HepG2 (cell line): ENCODE data around the gene TAS1R3. TPM values are rescaled to one million over a fixed set of nuclear protein-coding genes. Genes with fewer than 3 reads are reported as not detected.

Source experiments
- ATF7 ChIP-seq, 2 experiments: fragments of 450-650 bp in 1 of 2; sonication (generic) in 1 of 2; formaldehyde crosslinking in 1 of 2; IDR thresholded peaks; 2 replicates each; pipeline versions ENCODE4 v1.4.0 to v1.6.1; 2016 to 2020; ENCODE audit warnings: antibody characterized with exemption in 1 of 2, mild to moderate bottlenecking in 1 of 2, missing genetic modification reagents in 1 of 2
- FOXA3 ChIP-seq: IDR thresholded peaks from 2 replicates; pipeline ENCODE4 v1.6.1; 2016; ENCODE audit warnings: missing genetic modification reagents, missing compliant biosample characterization
- GTF2F1 ChIP-seq: fragments of 150-350 bp; IDR thresholded peaks from 2 replicates; pipeline ENCODE4 v1.6.1; 2014; ENCODE audit warnings: low read length
- KLF15 ChIP-seq: sonication (generic); formaldehyde crosslinking; IDR thresholded peaks from 2 replicates; pipeline ENCODE4 v1.8.1; 2023; ENCODE audit warnings: borderline replicate concordance, mild to moderate bottlenecking, inconsistent platforms, missing genetic modification reagents, mixed read lengths
- MXD3 ChIP-seq: IDR thresholded peaks from 2 replicates; pipeline ENCODE4 v1.6.1; 2016; ENCODE audit warnings: mild to moderate bottlenecking, missing biosample characterization, missing genetic modification reagents
- NFAT5 ChIP-seq: sonication (generic); formaldehyde crosslinking; IDR thresholded peaks from 2 replicates; pipeline ENCODE4 v1.4.0; 2020; ENCODE audit warnings: missing genetic modification reagents
- SAP130 ChIP-seq: IDR thresholded peaks from 2 replicates; pipeline ENCODE4 v1.6.1; 2016; ENCODE audit warnings: low read depth
- SP4 ChIP-seq: sonication (generic); formaldehyde crosslinking; IDR thresholded peaks from 2 replicates; pipeline ENCODE4 v1.8.1; 2023; ENCODE audit warnings: mild to moderate bottlenecking, missing genetic modification reagents
- TAF1 ChIP-seq: sonication (generic); formaldehyde crosslinking; IDR thresholded peaks from 2 replicates; pipeline ENCODE4 v1.4.0; 2020; ENCODE audit warnings: missing genetic modification reagents
- ZBTB2 ChIP-seq: sonication (generic); formaldehyde crosslinking; IDR thresholded peaks from 2 replicates; pipeline ENCODE4 v1.8.0; 2022; ENCODE audit warnings: low read depth, missing genetic modification reagents
- ZBTB26 ChIP-seq: IDR thresholded peaks from 2 replicates; pipeline ENCODE4 v1.6.1; 2016; ENCODE audit warnings: missing compliant biosample characterization, missing genetic modification reagents, borderline replicate concordance
- ZBTB42 ChIP-seq: sonication (generic); formaldehyde crosslinking; IDR thresholded peaks from 2 replicates; pipeline ENCODE4 v1.5.0; 2020; ENCODE audit warnings: mild to moderate bottlenecking, missing genetic modification reagents
- ZC3H13 ChIP-seq: sonication (generic); formaldehyde crosslinking; IDR thresholded peaks from 2 replicates; pipeline ENCODE4 v1.8.1; 2023; ENCODE audit warnings: mild to moderate bottlenecking, missing genetic modification reagents, moderate library complexity
- ZFY ChIP-seq: sonication (generic); formaldehyde crosslinking; IDR thresholded peaks from 2 replicates; pipeline ENCODE4 v1.4.0; 2020; ENCODE audit warnings: missing genetic modification reagents
- ZNF160 ChIP-seq: sonication (generic); formaldehyde crosslinking; IDR thresholded peaks from 2 replicates; pipeline ENCODE4 v1.8.0; 2022; ENCODE audit warnings: mild to moderate bottlenecking, inconsistent platforms, missing genetic modification reagents
- ZNF253 ChIP-seq: sonication (generic); formaldehyde crosslinking; IDR thresholded peaks from 2 replicates; pipeline ENCODE4 v1.8.0; 2022; ENCODE audit warnings: mild to moderate bottlenecking, missing genetic modification reagents, borderline replicate concordance
- ZNF33B ChIP-seq: sonication (generic); formaldehyde crosslinking; IDR thresholded peaks from 2 replicates; pipeline ENCODE4 v1.5.1; 2020; ENCODE audit warnings: mild to moderate bottlenecking, missing genetic modification reagents
- ZNF354B ChIP-seq: sonication (generic); formaldehyde crosslinking; IDR thresholded peaks from 2 replicates; pipeline ENCODE4 v1.8.0; 2022; ENCODE audit warnings: mild to moderate bottlenecking, missing genetic modification reagents
- ZNF543 ChIP-seq: sonication (generic); formaldehyde crosslinking; IDR thresholded peaks from 2 replicates; pipeline ENCODE4 v1.4.0; 2020; ENCODE audit warnings: mild to moderate bottlenecking, missing genetic modification reagents
- ZNF7 ChIP-seq: IDR thresholded peaks from 2 replicates; pipeline ENCODE4 v1.6.1; 2016; ENCODE audit warnings: missing biosample characterization, missing genetic modification reagents
- ZNF841 ChIP-seq: sonication (generic); formaldehyde crosslinking; IDR thresholded peaks from 2 replicates; pipeline ENCODE4 v1.8.1; 2023; ENCODE audit warnings: missing genetic modification reagents, borderline replicate concordance
- polyA plus RNA-seq, 8 experiments: library from polyadenylated mRNA; depleted of rRNA in 3 of 8; stranded (reverse) in 7 of 8; unstranded in 1 of 8; fragments of >200 nt; fragmentation: Illumina TruSeq in 4 of 8; extraction: Trizol in 4 of 8; gene quantifications; 2 replicates each; pipeline versions ENCODE4 v1.2.1 to v1.2.3, GENCODE V29; 2011 to 2016; ENCODE audit warnings: low read depth in 4 of 8, missing spikeins in 1 of 8, mixed read lengths in 1 of 8; ENCODE audit not compliant: insufficient read depth in 1 of 8
- total RNA-seq, 5 experiments: library from RNA; depleted of rRNA; stranded (reverse); fragments of >200 nt; fragmentation: Illumina TruSeq; extraction: Trizol; gene quantifications; 2 replicates each; pipeline ENCODE4 v1.2.3, GENCODE V29; 2016; ENCODE audit warnings: low read depth in 1 of 5

TAS1R3 gene
- total and polyA plus RNA-seq, 2 of the 13 experiments (the other 11 are each of a cell fraction or from before 2014, with no cell fraction given) = 0.13 to 0.15 TPM

- 0 out of 2 replicates have a peak, but pooled peaks have one; percentile 17 for TF ChIP-seq NFAT5 (CRISPR knock-in tag)
- TF ChIP-seq ZNF253 (CRISPR knock-in tag) = no peak
- TF ChIP-seq KLF15 = 0 out of 2 replicates have a peak, but pooled peaks have one; percentile 30
- no peak for TF ChIP-seq MXD3 (CRISPR knock-in tag)
- TF ChIP-seq ZC3H13 = 0 out of 2 replicates have a peak, but pooled peaks have one; percentile 56
- TF ChIP-seq ZNF543 = no peak
- no peak for TF ChIP-seq ZBTB26 (CRISPR knock-in tag)
- TF ChIP-seq ZBTB42 (CRISPR knock-in tag) = no peak
- no peak for TF ChIP-seq ZNF33B (CRISPR knock-in tag)
- no peak for TF ChIP-seq ZNF354B (CRISPR knock-in tag)
- no peak for TF ChIP-seq ZNF841 (CRISPR knock-in tag)
- TF ChIP-seq ATF7 (IDR thresholded peaks at IDR 0.05) = no peak
- no peak for TF ChIP-seq ATF7 (CRISPR knock-in tag; IDR thresholded peaks at IDR 0.05)
- no peak for TF ChIP-seq FOXA3 (CRISPR knock-in tag)
- TF ChIP-seq ZNF7 = no peak
- 0 out of 2 replicates have a peak, but pooled peaks have one; percentile 10 for TF ChIP-seq ZFY
- no peak for TF ChIP-seq ZNF160 (CRISPR knock-in tag)
- peak; percentile 31; the same call in 1 of the 2 replicates for TF ChIP-seq SAP130
- TF ChIP-seq TAF1 (CRISPR knock-in tag) = 0 out of 2 replicates have a peak, but pooled peaks have one; percentile 20
- no peak for TF ChIP-seq SP4 (CRISPR knock-in tag)
- TF ChIP-seq GTF2F1 = no peak
- TF ChIP-seq ZBTB2 (CRISPR knock-in tag) = no peak
Observed at GRCh38 chr1:1348420-1349255, 17.6 kb downstream of the TAS1R3 start (continued).
